ENCODE results near the gene TMSB4X.

The TMSB4X gene

DNA sequence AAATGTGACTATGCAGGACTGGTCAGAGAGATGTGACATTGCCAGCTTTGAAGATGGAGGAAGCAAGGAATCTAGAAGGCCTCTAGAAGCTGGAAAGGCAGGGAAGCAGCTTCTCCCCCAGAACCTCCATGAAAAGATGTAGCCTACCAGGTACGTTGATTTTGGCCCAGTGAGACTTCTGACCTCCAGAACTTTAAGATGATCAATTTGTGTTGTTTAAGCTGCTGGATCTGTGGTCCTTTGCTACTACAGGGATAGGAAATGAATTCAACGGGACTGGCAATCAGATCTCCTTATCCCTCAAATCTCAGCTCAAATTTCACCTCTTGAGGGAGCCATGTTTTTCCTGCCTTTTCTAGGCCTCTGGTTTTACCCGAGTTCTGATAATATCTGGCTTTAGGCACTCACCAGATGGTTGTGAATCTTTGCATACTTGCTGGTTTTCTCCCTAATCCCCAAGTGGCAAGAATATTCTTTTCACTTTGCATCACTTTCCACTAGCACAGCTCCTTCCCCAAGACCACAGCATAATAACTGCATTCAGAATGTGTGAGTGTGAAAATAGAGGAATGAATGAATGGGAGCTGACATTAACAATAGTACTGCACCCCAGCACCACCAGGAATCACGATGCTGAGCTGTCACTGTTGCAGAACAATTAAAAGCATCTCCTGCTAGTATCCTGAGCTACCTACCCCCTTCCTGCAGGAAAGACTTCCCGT is 25.5 kb upstream of the TMSB4X start (continued):
- TF ChIP-seq, protein P1, sequence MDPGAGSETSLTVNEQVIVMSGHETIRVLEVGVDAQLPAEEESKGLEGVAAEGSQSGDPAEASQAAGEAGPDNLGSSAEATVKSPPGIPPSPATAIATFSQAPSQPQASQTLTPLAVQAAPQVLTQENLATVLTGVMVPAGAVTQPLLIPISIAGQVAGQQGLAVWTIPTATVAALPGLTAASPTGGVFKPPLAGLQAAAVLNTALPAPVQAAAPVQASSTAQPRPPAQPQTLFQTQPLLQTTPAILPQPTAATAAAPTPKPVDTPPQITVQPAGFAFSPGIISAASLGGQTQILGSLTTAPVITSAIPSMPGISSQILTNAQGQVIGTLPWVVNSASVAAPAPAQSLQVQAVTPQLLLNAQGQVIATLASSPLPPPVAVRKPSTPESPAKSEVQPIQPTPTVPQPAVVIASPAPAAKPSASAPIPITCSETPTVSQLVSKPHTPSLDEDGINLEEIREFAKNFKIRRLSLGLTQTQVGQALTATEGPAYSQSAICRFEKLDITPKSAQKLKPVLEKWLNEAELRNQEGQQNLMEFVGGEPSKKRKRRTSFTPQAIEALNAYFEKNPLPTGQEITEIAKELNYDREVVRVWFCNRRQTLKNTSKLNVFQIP (CRISPR knock-in tag; IDR thresholded peaks at IDR 0.05; ENCODE audit: borderline replicate concordance, low read depth) = no peak
- TF ChIP-seq BACH2 (CRISPR knock-in tag; IDR thresholded peaks at IDR 0.05; ENCODE audit: borderline replicate concordance) (no peak), ZNF565 (CRISPR knock-in tag; conservative IDR thresholded peaks at IDR 0.05; ENCODE audit: low read depth) (no peak), ESRRG (CRISPR knock-in tag; IDR thresholded peaks at IDR 0.05) (no peak), ZC3H10 (CRISPR knock-in tag; IDR thresholded peaks at IDR 0.05) (no peak), ISL1 (CRISPR knock-in tag; IDR thresholded peaks at IDR 0.05) (no peak)

DNA sequence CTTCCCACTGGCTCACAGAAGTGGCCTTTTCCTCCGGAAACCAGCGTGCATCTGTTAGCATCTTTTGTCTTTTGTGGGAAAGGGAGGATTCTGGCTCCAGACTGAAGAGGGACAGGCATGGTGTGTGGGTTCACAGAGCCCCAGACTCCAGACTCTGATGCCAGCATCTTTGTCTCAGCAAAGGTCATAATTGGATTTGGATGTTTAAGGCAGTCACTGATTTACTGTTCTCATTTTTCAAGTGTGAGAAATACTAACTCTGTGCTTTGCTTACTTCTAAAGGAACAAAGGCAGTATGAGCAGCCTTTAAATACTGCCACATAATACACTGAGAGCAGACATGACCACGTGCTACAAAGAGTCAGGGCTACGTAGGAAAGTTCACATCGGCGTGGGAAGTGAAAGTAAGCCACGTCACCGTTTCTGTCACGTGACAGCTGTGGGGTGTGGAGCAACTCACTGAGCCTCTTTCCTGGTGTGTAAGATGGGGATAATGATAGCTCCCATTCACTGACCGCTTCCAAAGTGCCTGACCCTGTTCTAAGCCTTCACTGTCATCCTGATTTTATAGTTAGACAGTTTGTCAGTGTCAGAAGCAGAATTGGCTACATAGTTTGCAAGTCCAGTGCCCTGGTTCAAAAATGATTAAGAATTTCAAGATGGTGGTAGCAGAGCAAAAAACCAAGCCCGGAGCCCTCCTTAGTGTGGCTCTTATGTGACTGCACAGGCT is 24.8 kb upstream of the TMSB4X start:
- ATAC-seq = peak; percentile 42
- TF ChIP-seq ARNTL (CRISPR knock-in tag; IDR thresholded peaks at IDR 0.05; ENCODE audit: borderline replicate concordance, low read depth) (no peak), CSDC2 (CRISPR knock-in tag; IDR thresholded peaks at IDR 0.05) (0 out of 2 replicates have a peak, but pooled peaks have one; percentile 57)

DNA sequence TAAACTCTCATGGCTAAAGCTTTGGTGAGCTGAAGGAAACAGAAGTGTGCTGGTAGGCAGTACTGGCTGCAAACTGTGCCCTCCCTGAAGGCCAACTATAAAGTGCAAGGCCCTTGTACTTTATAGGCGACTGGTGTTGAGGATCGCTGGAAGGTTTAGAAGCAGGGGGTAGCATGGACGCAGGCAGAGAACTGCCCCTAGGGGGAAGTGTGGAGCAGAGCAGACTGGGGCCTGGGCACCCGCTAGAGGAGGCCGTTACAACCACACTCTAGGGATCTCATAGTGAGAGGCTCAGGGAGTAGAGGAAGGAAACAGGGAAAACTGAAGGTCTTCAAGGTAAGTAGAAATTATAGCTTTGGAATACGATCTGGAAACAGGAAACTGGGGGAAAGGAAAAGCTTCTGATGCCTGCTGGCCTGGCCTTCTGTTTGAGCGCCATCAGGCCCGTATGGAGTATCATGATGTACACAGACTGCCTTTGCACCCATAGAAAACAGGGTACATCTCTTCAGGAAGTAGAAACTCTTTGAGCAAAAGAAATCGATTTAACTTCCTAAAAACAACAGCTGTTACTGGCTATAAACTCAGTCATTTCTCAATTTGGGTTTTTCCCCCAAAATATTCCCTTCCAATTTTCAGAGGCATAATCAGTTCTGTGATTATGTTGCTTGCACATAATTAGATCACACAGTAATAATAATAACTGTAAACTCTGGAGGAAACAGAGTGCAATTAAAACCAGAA is 23.9 kb upstream of the TMSB4X start:
- TF ChIP-seq, protein P1 (CRISPR knock-in tag; IDR thresholded peaks at IDR 0.05; ENCODE audit: borderline replicate concordance, low read depth) = no peak
- no peak for TF ChIP-seq ESRRG (CRISPR knock-in tag; IDR thresholded peaks at IDR 0.05)
- no peak for TF ChIP-seq OSR1 (CRISPR knock-in tag; IDR thresholded peaks at IDR 0.05)
- TF ChIP-seq ISL1 (CRISPR knock-in tag; IDR thresholded peaks at IDR 0.05) = no peak
- TF ChIP-seq BACH2 (CRISPR knock-in tag; IDR thresholded peaks at IDR 0.05; ENCODE audit: borderline replicate concordance) = no peak
- TF ChIP-seq PPARA (CRISPR knock-in tag; IDR thresholded peaks at IDR 0.05; ENCODE audit: borderline replicate concordance) = no peak
- no peak for TF ChIP-seq TCF4 (CRISPR knock-in tag; IDR thresholded peaks at IDR 0.05; ENCODE audit: borderline replicate concordance)
- no peak for TF ChIP-seq ZFP3 (CRISPR knock-in tag; IDR thresholded peaks at IDR 0.05)
- TF ChIP-seq, protein P2, sequence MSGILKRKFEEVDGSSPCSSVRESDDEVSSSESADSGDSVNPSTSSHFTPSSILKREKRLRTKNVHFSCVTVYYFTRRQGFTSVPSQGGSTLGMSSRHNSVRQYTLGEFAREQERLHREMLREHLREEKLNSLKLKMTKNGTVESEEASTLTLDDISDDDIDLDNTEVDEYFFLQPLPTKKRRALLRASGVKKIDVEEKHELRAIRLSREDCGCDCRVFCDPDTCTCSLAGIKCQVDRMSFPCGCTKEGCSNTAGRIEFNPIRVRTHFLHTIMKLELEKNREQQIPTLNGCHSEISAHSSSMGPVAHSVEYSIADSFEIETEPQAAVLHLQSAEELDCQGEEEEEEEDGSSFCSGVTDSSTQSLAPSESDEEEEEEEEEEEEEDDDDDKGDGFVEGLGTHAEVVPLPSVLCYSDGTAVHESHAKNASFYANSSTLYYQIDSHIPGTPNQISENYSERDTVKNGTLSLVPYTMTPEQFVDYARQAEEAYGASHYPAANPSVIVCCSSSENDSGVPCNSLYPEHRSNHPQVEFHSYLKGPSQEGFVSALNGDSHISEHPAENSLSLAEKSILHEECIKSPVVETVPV (CRISPR knock-in tag; IDR thresholded peaks at IDR 0.05) = no peak
- no peak for TF ChIP-seq RARB (CRISPR knock-in tag; IDR thresholded peaks at IDR 0.05)
- TF ChIP-seq, protein P3, sequence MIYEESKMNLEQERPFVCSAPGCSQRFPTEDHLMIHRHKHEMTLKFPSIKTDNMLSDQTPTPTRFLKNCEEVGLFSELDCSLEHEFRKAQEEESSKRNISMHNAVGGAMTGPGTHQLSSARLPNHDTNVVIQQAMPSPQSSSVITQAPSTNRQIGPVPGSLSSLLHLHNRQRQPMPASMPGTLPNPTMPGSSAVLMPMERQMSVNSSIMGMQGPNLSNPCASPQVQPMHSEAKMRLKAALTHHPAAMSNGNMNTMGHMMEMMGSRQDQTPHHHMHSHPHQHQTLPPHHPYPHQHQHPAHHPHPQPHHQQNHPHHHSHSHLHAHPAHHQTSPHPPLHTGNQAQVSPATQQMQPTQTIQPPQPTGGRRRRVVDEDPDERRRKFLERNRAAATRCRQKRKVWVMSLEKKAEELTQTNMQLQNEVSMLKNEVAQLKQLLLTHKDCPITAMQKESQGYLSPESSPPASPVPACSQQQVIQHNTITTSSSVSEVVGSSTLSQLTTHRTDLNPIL (CRISPR knock-in tag; IDR thresholded peaks at IDR 0.05; ENCODE audit: low read depth) = no peak
- TF ChIP-seq, protein P4, sequence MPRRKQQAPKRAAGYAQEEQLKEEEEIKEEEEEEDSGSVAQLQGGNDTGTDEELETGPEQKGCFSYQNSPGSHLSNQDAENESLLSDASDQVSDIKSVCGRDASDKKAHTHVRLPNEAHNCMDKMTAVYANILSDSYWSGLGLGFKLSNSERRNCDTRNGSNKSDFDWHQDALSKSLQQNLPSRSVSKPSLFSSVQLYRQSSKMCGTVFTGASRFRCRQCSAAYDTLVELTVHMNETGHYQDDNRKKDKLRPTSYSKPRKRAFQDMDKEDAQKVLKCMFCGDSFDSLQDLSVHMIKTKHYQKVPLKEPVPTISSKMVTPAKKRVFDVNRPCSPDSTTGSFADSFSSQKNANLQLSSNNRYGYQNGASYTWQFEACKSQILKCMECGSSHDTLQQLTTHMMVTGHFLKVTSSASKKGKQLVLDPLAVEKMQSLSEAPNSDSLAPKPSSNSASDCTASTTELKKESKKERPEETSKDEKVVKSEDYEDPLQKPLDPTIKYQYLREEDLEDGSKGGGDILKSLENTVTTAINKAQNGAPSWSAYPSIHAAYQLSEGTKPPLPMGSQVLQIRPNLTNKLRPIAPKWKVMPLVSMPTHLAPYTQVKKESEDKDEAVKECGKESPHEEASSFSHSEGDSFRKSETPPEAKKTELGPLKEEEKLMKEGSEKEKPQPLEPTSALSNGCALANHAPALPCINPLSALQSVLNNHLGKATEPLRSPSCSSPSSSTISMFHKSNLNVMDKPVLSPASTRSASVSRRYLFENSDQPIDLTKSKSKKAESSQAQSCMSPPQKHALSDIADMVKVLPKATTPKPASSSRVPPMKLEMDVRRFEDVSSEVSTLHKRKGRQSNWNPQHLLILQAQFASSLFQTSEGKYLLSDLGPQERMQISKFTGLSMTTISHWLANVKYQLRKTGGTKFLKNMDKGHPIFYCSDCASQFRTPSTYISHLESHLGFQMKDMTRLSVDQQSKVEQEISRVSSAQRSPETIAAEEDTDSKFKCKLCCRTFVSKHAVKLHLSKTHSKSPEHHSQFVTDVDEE (CRISPR knock-in tag; IDR thresholded peaks at IDR 0.05) = no peak
- TF ChIP-seq ARNTL (CRISPR knock-in tag; IDR thresholded peaks at IDR 0.05; ENCODE audit: borderline replicate concordance, low read depth) = no peak
- TF ChIP-seq ZFP30 (CRISPR knock-in tag; IDR thresholded peaks at IDR 0.05) = no peak
- no peak for TF ChIP-seq TOX (CRISPR knock-in tag; IDR thresholded peaks at IDR 0.05; ENCODE audit: borderline replicate concordance)
- TF ChIP-seq ZNF565 (CRISPR knock-in tag; conservative IDR thresholded peaks at IDR 0.05; ENCODE audit: low read depth) = no peak
- no peak for TF ChIP-seq ZC3H10 (CRISPR knock-in tag; IDR thresholded peaks at IDR 0.05)
- no peak for TF ChIP-seq SNAI2 (CRISPR knock-in tag; IDR thresholded peaks at IDR 0.05)
- TF ChIP-seq ZNF8 (CRISPR knock-in tag; IDR thresholded peaks at IDR 0.05) = no peak
- ATAC-seq = peak; percentile 80
